Ovary (tissue), 3 donors: ENCODE measurements around the gene CACNA1C.

Experiments used
- CTCF ChIP-seq, 3 donors: fragments of 450-650 bp in 2 of 3; fragments of 200-600 bp in 1 of 3; IDR thresholded peaks; one replicate each; pipeline versions ENCODE4 v1.5.1 to v1.8.0; 2016 to 2022; ENCODE audit warnings: antibody characterized with exemption in 3 of 3, mild to moderate bottlenecking in 1 of 3
- POLR2A ChIP-seq: fragments of 450-650 bp; IDR thresholded peaks from one replicate; pipeline ENCODE4 v1.6.1; 2017; ENCODE audit warnings: antibody characterized with exemption, mild to moderate bottlenecking, moderate library complexity
- donor health status: DM: no; HTN: no; CAD: no.

GRCh38 chr12:2581293-2582045, 528.7 kb downstream of the CACNA1C start:
- no peak for TF ChIP-seq POLR2A
- TF ChIP-seq CTCF (IDR thresholded peaks at IDR 0.05) = no peak
